HepG2 (cell line): ENCODE measurements around the gene POC1B.
A peak's percentile ranks its signal among the peaks of the same experiment; 100 is the strongest.

Source experiments
- CTCF ChIP-seq: sonication (generic); formaldehyde crosslinking; IDR thresholded peaks from 2 replicates; pipeline ENCODE4 v1.5.0; 2020; ENCODE audit warnings: mild to moderate bottlenecking, missing genetic modification reagents, moderate library complexity
- EP300 ChIP-seq, 3 experiments: sonication (generic) in 1 of 3; formaldehyde crosslinking in 1 of 3; IDR thresholded peaks; 2 replicates each; pipeline versions ENCODE4 v1.5.1 to v1.6.1; 2011 to 2020; ENCODE audit warnings: low read depth in 2 of 3, low read length in 2 of 3, borderline replicate concordance in 1 of 3, improper control_type of control experiment in 1 of 3, mild to moderate bottlenecking in 1 of 3, missing genetic modification reagents in 1 of 3, moderate library complexity in 1 of 3

- TF ChIP-seq CTCF (CRISPR knock-in tag), result peak; percentile 72
- no peak for TF ChIP-seq EP300 (IDR thresholded peaks at IDR 0.05; ENCODE audit: low read depth in 2 of 2, low read length in 2 of 2)
- TF ChIP-seq EP300 (CRISPR knock-in tag; IDR thresholded peaks at IDR 0.05; ENCODE audit: borderline replicate concordance), result no peak
These were observed 63.9 kb downstream of the POC1B start for GRCh38 chr12:89461649-89462612.
